GM08714 (cell line): ENCODE measurements around the gene ZNF578.
"Not testable (repeated sequence)": the region's sequence is repeated elsewhere in the genome, so short reads cannot be mapped to it uniquely, and the experiment has no call there.

Source experiments
- H3K4me3 ChIP-seq: fragments of 200-500 bp; sonication (Bioruptor generic); 2 replicates; pipeline ENCODE4 v1.5.1; 2014; ENCODE audit warnings: mild to moderate bottlenecking, low read length, inconsistent platforms
- ZNF274 ChIP-seq: IDR thresholded peaks from 2 replicates; pipeline ENCODE4 v1.6.1; 2012; ENCODE audit warnings: mild to moderate bottlenecking, low read depth, low read length

ZNF578 gene

GRCh38 chr19:52492201-52492993 is 39.0 kb downstream of the ZNF578 start:
- no peak overlapping the region for H3K4me3 ChIP-seq

GRCh38 chr19:52492994-52493470 is 39.7 kb downstream of the ZNF578 start:
- TF ChIP-seq ZNF274 = no peak

More at GRCh38 chr19:52492201-52492993, 39.0 kb downstream of the ZNF578 start:
- TF ChIP-seq ZNF274 = no peak

GRCh38 chr19:52494518-52494917 is 41.2 kb downstream of the ZNF578 start:
- no peak for TF ChIP-seq ZNF274

More at GRCh38 chr19:52492994-52493470, 39.7 kb downstream of the ZNF578 start:
- no peak overlapping the region for H3K4me3 ChIP-seq

GRCh38 chr19:52498571-52498970 is 45.2 kb downstream of the ZNF578 start:
- H3K4me3 ChIP-seq = no peak overlapping the region
- no peak for TF ChIP-seq ZNF274

More at GRCh38 chr19:52494518-52494917, 41.2 kb downstream of the ZNF578 start:
- H3K4me3 ChIP-seq = no peak overlapping the region

- H3K4me3 ChIP-seq = not testable (repeated sequence)
These were observed 47.1 kb downstream of the ZNF578 start for GRCh38 chr19:52500474-52500873.

GRCh38 chr19:52500991-52501390 is 47.6 kb downstream of the ZNF578 start:
- not testable (repeated sequence) for H3K4me3 ChIP-seq

- H3K4me3 ChIP-seq = no peak overlapping the region
- no peak for TF ChIP-seq ZNF274
These were observed 53.9 kb downstream of the ZNF578 start for GRCh38 chr19:52507266-52507665.

- TF ChIP-seq ZNF274 = no peak
- H3K4me3 ChIP-seq = no peak overlapping the region
These were observed 62.8 kb downstream of the ZNF578 start for GRCh38 chr19:52516191-52516590.

GRCh38 chr19:52518646-52519045 is 65.3 kb downstream of the ZNF578 start:
- no peak for TF ChIP-seq ZNF274
- H3K4me3 ChIP-seq = no peak overlapping the region

GRCh38 chr19:52519175-52519574 is 65.8 kb downstream of the ZNF578 start:
- not testable (repeated sequence) for H3K4me3 ChIP-seq

GRCh38 chr19:52520013-52520412 is 66.7 kb downstream of the ZNF578 start:
- H3K4me3 ChIP-seq = no peak overlapping the region
- TF ChIP-seq ZNF274 = no peak

- TF ChIP-seq ZNF274 = no peak
These were observed 69.2 kb downstream of the ZNF578 start for GRCh38 chr19:52522551-52522950.

GRCh38 chr19:52524086-52524485 is 70.7 kb downstream of the ZNF578 start:
- no peak overlapping the region for H3K4me3 ChIP-seq
- no peak for TF ChIP-seq ZNF274

More at GRCh38 chr19:52522551-52522950, 69.2 kb downstream of the ZNF578 start:
- no peak overlapping the region for H3K4me3 ChIP-seq

GRCh38 chr19:52527134-52527955 is 74.0 kb downstream of the ZNF578 start, which contains the start of gene ZNF808:
Gene ZNF808 (plus strand): TSS chr19:52527668. CDS start chr19:52543285, 15,617 bp downstream.
- peak within 1 kb of the TSS; percentile 75 for H3K4me3 ChIP-seq
- no peak for TF ChIP-seq ZNF274

GRCh38 chr19:52527956-52528351 is 74.6 kb downstream of the ZNF578 start:
- H3K4me3 ChIP-seq = peak overlapping the region; percentile 75
- no peak for TF ChIP-seq ZNF274

GRCh38 chr19:52532480-52532879 is 79.1 kb downstream of the ZNF578 start:
- TF ChIP-seq ZNF274 = no peak
- H3K4me3 ChIP-seq = no peak overlapping the region
